HEK293 (cell line): Measurements from ENCODE around the gene GPR101.

Experiments used
- CTCF ChIA-PET: fragments of 350-600 bp; formaldehyde crosslinking; extraction: SDS; loops from one replicate; lab custom pipeline; 2021; ENCODE audit warnings: antibody characterized with exemption; lab: Yijun Ruan, JAX
- POLR2A ChIA-PET: fragments of 300-600 bp; formaldehyde crosslinking; extraction: SDS; loops from one replicate; lab custom pipeline; 2020; ENCODE audit warnings: antibody characterized with exemption, inconsistent platforms; lab: Yijun Ruan, JAX
- H3K27ac ChIP-seq: fragments of 200-500 bp; sonication (Bioruptor generic); 2 replicates; pipeline ENCODE4 v1.5.1; 2014; ENCODE audit warnings: low read depth, low read length, control low read depth, inconsistent platforms; ENCODE audit errors: extremely low read depth
- H3K36me3 ChIP-seq, 2 experiments: fragments of 200-500 bp in 1 of 2; sonication (Bioruptor generic) in 1 of 2; 1 replicate in 1 of 2; 2 replicates in 1 of 2; pipeline ENCODE4 v1.5.1; 2014 to 2017; ENCODE audit warnings: inconsistent platforms in 2 of 2, low read length in 2 of 2; ENCODE audit not compliant: control insufficient read depth in 2 of 2, insufficient read depth in 1 of 2
- H3K4me1 ChIP-seq: fragments of 200-500 bp; sonication (Bioruptor generic); 2 replicates; pipeline ENCODE4 v1.5.1; 2014; ENCODE audit warnings: mild to moderate bottlenecking, low read length, inconsistent platforms; ENCODE audit not compliant: control insufficient read depth, insufficient read depth
- H3K4me3 ChIP-seq: 2 replicates; pipeline ENCODE4 v1.5.1; 2011; ENCODE audit warnings: low read depth, mild to moderate bottlenecking, control low read depth, low read length, moderate library complexity
- H3K9me3 ChIP-seq: fragments of 200-500 bp; sonication (Bioruptor generic); 2 replicates; pipeline ENCODE4 v1.5.1; 2014; ENCODE audit warnings: low read depth, low read length, inconsistent platforms; ENCODE audit not compliant: control insufficient read depth, insufficient read depth
- BCL11A ChIP-seq: fragments of 450-650 bp; formaldehyde crosslinking; IDR thresholded peaks from 2 replicates; pipeline ENCODE4 v1.5.1; 2016; ENCODE audit warnings: low read depth, missing biosample characterization, missing genetic modification characterization
- EGR2 ChIP-seq: fragments of 450-650 bp; formaldehyde crosslinking; IDR thresholded peaks from 2 replicates; pipeline ENCODE4 v1.5.1; 2016; ENCODE audit warnings: low read depth, missing biosample characterization, missing genetic modification characterization
- KLF7 ChIP-seq: fragments of 450-650 bp; formaldehyde crosslinking; IDR thresholded peaks from 2 replicates; pipeline ENCODE4 v1.5.1; 2016; ENCODE audit warnings: missing biosample characterization, missing genetic modification characterization, borderline replicate concordance
- KLF9 ChIP-seq: fragments of 450-650 bp; formaldehyde crosslinking; IDR thresholded peaks from 2 replicates; pipeline ENCODE4 v1.5.1; 2016; ENCODE audit warnings: missing biosample characterization, missing genetic modification characterization, low read depth
- PATZ1 ChIP-seq: fragments of 450-650 bp; formaldehyde crosslinking; IDR thresholded peaks from 2 replicates; pipeline ENCODE4 v1.5.1; 2016; ENCODE audit warnings: missing biosample characterization, missing genetic modification characterization
- SCRT1 ChIP-seq: fragments of 450-650 bp; formaldehyde crosslinking; IDR thresholded peaks from 2 replicates; pipeline ENCODE4 v1.5.1; 2016; ENCODE audit warnings: missing biosample characterization, missing genetic modification characterization, borderline replicate concordance
- SP2 ChIP-seq: fragments of 450-650 bp; formaldehyde crosslinking; IDR thresholded peaks from 2 replicates; pipeline ENCODE4 v1.5.1; 2016; ENCODE audit warnings: missing biosample characterization, missing genetic modification characterization
- TSHZ1 ChIP-seq: fragments of 450-650 bp; formaldehyde crosslinking; IDR thresholded peaks from 2 replicates; pipeline ENCODE4 v1.5.1; 2016; ENCODE audit warnings: missing biosample characterization, missing genetic modification characterization, borderline replicate concordance
- ZBTB21 ChIP-seq: fragments of 450-650 bp; formaldehyde crosslinking; IDR thresholded peaks from 2 replicates; pipeline ENCODE4 v1.5.1; 2017; ENCODE audit warnings: missing biosample characterization, missing genetic modification characterization
- ZBTB26 ChIP-seq: fragments of 450-650 bp; formaldehyde crosslinking; optimal IDR thresholded peaks from 2 replicates; pipeline ENCODE3; 2016; ENCODE audit warnings: missing biosample characterization, mild to moderate bottlenecking, missing genetic modification characterization
- ZBTB48 ChIP-seq: fragments of 450-650 bp; formaldehyde crosslinking; IDR thresholded peaks from 2 replicates; pipeline ENCODE4 v1.5.1; 2016; ENCODE audit warnings: missing biosample characterization, missing genetic modification characterization
- ZFP37 ChIP-seq: fragments of 450-650 bp; formaldehyde crosslinking; IDR thresholded peaks from 2 replicates; pipeline ENCODE4 v1.5.1; 2016; ENCODE audit warnings: missing biosample characterization, missing genetic modification characterization
- ZIC2 ChIP-seq: fragments of 450-650 bp; formaldehyde crosslinking; IDR thresholded peaks from 2 replicates; pipeline ENCODE4 v1.5.1; 2016; ENCODE audit warnings: missing biosample characterization, missing genetic modification characterization
- ZNF114 ChIP-seq: fragments of 450-650 bp; formaldehyde crosslinking; IDR thresholded peaks from 2 replicates; pipeline ENCODE4 v1.5.0; 2017; ENCODE audit warnings: missing biosample characterization, missing genetic modification characterization
- ZNF155 ChIP-seq: fragments of 450-650 bp; formaldehyde crosslinking; IDR thresholded peaks from 2 replicates; pipeline ENCODE4 v1.5.1; 2016; ENCODE audit warnings: missing biosample characterization, missing genetic modification characterization
- ZNF2 ChIP-seq: fragments of 450-650 bp; formaldehyde crosslinking; IDR thresholded peaks from 2 replicates; pipeline ENCODE4 v1.5.1; 2016; ENCODE audit warnings: missing biosample characterization, missing genetic modification characterization
- ZNF202 ChIP-seq: fragments of 450-650 bp; formaldehyde crosslinking; IDR thresholded peaks from 2 replicates; pipeline ENCODE4 v1.5.1; 2016; ENCODE audit warnings: missing biosample characterization, missing genetic modification characterization, borderline replicate concordance
- ZNF239 ChIP-seq: fragments of 450-650 bp; formaldehyde crosslinking; IDR thresholded peaks from 2 replicates; pipeline ENCODE4 v1.5.1; 2016; ENCODE audit warnings: missing biosample characterization, missing genetic modification characterization
- ZNF37A ChIP-seq: fragments of 450-650 bp; IDR thresholded peaks from 2 replicates; pipeline ENCODE4 v1.5.1; 2018; ENCODE audit warnings: missing biosample characterization, missing genetic modification characterization
- ZNF449 ChIP-seq: fragments of 450-650 bp; formaldehyde crosslinking; IDR thresholded peaks from 2 replicates; pipeline ENCODE4 v1.5.1; 2017; ENCODE audit warnings: missing biosample characterization, mild to moderate bottlenecking, missing genetic modification characterization, moderate library complexity
- ZNF580 ChIP-seq: fragments of 450-650 bp; formaldehyde crosslinking; IDR thresholded peaks from 2 replicates; pipeline ENCODE4 v1.5.1; 2016; ENCODE audit warnings: missing biosample characterization, missing genetic modification characterization
- ZNF585B ChIP-seq: fragments of 450-650 bp; formaldehyde crosslinking; IDR thresholded peaks from 2 replicates; pipeline ENCODE4 v1.5.1; 2016; ENCODE audit warnings: missing biosample characterization, missing genetic modification characterization
- ZNF654 ChIP-seq: fragments of 450-650 bp; formaldehyde crosslinking; IDR thresholded peaks from 2 replicates; pipeline ENCODE4 v1.5.1; 2016; ENCODE audit warnings: low read depth, missing biosample characterization, missing genetic modification characterization

GPR101 gene

GRCh38 chrX:137052643-137053235 is 18.9 kb upstream of the GPR101 start:
- Histone ChIP-seq H3K36me3 (no peaks in the 10 kb centered on the region), H3K4me3 (peak overlapping the region; percentile 28), H3K9me3 (no peaks in the 10 kb centered on the region), H3K4me1 (no peaks in the 10 kb centered on the region), H3K27ac (no peak overlapping the region)
- TF ChIP-seq KLF7 (no peak), BCL11A (tag by site-specific recombination) (no peak), ZNF2 (tag by site-specific recombination) (peak; percentile 1; the same call in 1 of the 2 replicates), ZBTB26 (tag by site-specific recombination) (peak; percentile 16), PATZ1 (tag by site-specific recombination) (0 out of 2 replicates have a peak, but pooled peaks have one; percentile 3)
- POLR2A ChIA-PET = no interaction called here
- CTCF ChIA-PET = interaction anchor here (0.5 to 1.9 kb wide), 23 partner anchors 10 to 354 kb away, joined by 3 to 13 read pairs (median 4); partner anchors contain the start of gene GPR101

DNA sequence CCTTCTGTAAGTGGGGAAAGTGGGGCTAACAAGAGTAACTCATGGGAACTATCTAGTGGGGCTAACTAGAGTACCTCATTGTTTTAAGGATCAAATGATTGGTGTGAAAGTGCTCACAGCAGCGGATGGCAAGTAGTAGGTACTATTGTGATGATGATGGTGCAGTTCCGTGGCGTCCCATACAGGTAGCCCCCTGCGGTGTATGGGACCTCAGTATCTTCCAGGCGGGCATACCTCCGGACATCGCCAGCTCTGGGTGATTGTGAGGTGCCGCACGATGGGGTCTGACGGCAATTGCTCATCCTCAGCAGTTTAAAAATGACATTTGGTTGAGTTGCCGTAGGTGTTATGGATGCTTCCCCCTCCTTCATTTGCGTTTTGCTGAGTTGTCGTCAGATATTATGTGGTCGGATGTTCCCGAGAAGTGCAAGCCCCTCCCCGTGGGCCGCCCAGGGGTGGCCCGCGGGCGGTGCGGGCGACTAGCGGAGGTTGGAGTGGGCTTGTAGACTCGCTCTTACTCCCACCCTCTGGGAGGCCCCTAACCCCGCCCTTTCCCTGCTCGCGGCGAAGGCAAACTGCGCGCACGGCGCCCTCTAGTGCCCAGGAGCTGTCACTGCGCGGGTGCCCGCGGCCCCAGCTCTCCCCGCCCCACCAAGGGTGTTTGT is 18.3 kb upstream of the GPR101 start:
- ChIA-PET CTCF (interaction anchor here (0.5 to 1.9 kb wide), 27 partner anchors 11 to 357 kb away, joined by 3 to 13 read pairs (median 4); partner anchors contain the start of gene GPR101), POLR2A (no interaction called here)
- no peaks in the 10 kb centered on the region for H3K9me3 ChIP-seq
- no peaks in the 10 kb centered on the region for H3K36me3 ChIP-seq
- peak overlapping the region; percentile 28 for H3K4me3 ChIP-seq
- no peak overlapping the region for H3K27ac ChIP-seq
- no peaks in the 10 kb centered on the region for H3K4me1 ChIP-seq
- TF ChIP-seq ZBTB21 (tag by site-specific recombination) = no peak
- TF ChIP-seq ZBTB26 (tag by site-specific recombination) = peak; percentile 70
- peak; percentile 68 for TF ChIP-seq ZNF654 (tag by site-specific recombination)
- peak; percentile 64 for TF ChIP-seq SP2 (tag by site-specific recombination)
- 0 out of 2 replicates have a peak, but pooled peaks have one; percentile 20 for TF ChIP-seq ZIC2 (tag by site-specific recombination)
- TF ChIP-seq TSHZ1 (tag by site-specific recombination) = no peak
- TF ChIP-seq ZNF239 (tag by site-specific recombination) = no peak
- no peak for TF ChIP-seq ZNF114 (tag by site-specific recombination)
- TF ChIP-seq KLF9 = no peak
- no peak for TF ChIP-seq ZNF202 (tag by site-specific recombination)
- TF ChIP-seq SCRT1 (tag by site-specific recombination) = no peak
- TF ChIP-seq ZNF37A (tag by site-specific recombination) = no peak
- peak; percentile 92 for TF ChIP-seq EGR2 (tag by site-specific recombination)
- TF ChIP-seq ZFP37 (tag by site-specific recombination) = 0 out of 2 replicates have a peak, but pooled peaks have one; percentile 20
- peak; percentile 76 for TF ChIP-seq ZNF2 (tag by site-specific recombination)
- TF ChIP-seq ZNF155 = no peak
- TF ChIP-seq ZNF585B = no peak
- no peak for TF ChIP-seq ZNF580 (tag by site-specific recombination)
- TF ChIP-seq ZNF449 = peak; percentile 34; the same call in 1 of the 2 replicates
- TF ChIP-seq ZBTB48 (tag by site-specific recombination) = peak; percentile 40; the same call in 1 of the 2 replicates
